SU-DHL-6 (cell line): ENCODE measurements around the gene PLXNB1.

Source experiments
- H2AFZ ChIP-seq: fragments of 200-600 bp; sonication (generic); 2 replicates; pipeline ENCODE4 v1.6.1; 2014; ENCODE audit warnings: low read depth, mild to moderate bottlenecking, moderate library complexity, mixed read lengths, antibody characterized with exemption, low read length; ENCODE audit not compliant: severe bottlenecking
- H3F3A ChIP-seq: fragments of 200-600 bp; shearing (Covaris generic); 2 replicates; pipeline ENCODE4 v1.6.0; 2016; ENCODE audit warnings: antibody characterized with exemption, mild to moderate bottlenecking; ENCODE audit not compliant: insufficient read depth
- H3K27ac ChIP-seq: fragments of 200-600 bp; sonication (generic); 2 replicates; pipeline ENCODE4 v1.5.1; 2016; ENCODE audit warnings: low read depth, mild to moderate bottlenecking, low read length, moderate library complexity, mixed read lengths
- H3K27me3 ChIP-seq: fragments of 200-600 bp; sonication (generic), shearing (Covaris generic); 2 replicates; pipeline ENCODE4 v1.6.0; 2014; ENCODE audit warnings: mild to moderate bottlenecking, low read length
- H3K36me3 ChIP-seq: fragments of 200-600 bp; sonication (generic); 2 replicates; pipeline ENCODE4 v1.6.1; 2014; ENCODE audit warnings: mild to moderate bottlenecking, low read length, mixed read lengths
- H3K4me2 ChIP-seq: fragments of 300-600, 200-600 bp; shearing (Covaris generic), sonication (generic); 2 replicates; pipeline ENCODE4 v1.6.0; 2014; ENCODE audit warnings: low read length, low read depth, mild to moderate bottlenecking; ENCODE audit not compliant: poor library complexity, severe bottlenecking
- H3K4me3 ChIP-seq: fragments of 200-600 bp; sonication (generic); 2 replicates; pipeline ENCODE4 v1.5.1; 2014; ENCODE audit warnings: antibody characterized with exemption, low read length, mild to moderate bottlenecking, mixed read lengths; ENCODE audit not compliant: insufficient read depth, poor library complexity, severe bottlenecking
- H3K79me2 ChIP-seq: fragments of 200-600 bp; sonication (generic); 2 replicates; pipeline ENCODE4 v1.6.1; 2014; ENCODE audit warnings: mild to moderate bottlenecking, low read length, moderate library complexity; ENCODE audit not compliant: insufficient read depth
- H3K9ac ChIP-seq: fragments of 200-600 bp; sonication (generic); 2 replicates; pipeline ENCODE4 v1.7.0; 2014; ENCODE audit warnings: mild to moderate bottlenecking, low read length
- H3K9me2 ChIP-seq: fragments of 200-600 bp; sonication (generic); replicated peaks from 2 replicates; pipeline ENCODE4 v1.6.1; 2014; ENCODE audit warnings: low read length; ENCODE audit not compliant: insufficient read depth
- H3K9me3 ChIP-seq: fragments of 200-600 bp; sonication (generic); 2 replicates; pipeline ENCODE4 v1.6.1; 2014; ENCODE audit warnings: low read length, mixed read lengths; ENCODE audit not compliant: insufficient read depth
- H4K20me1 ChIP-seq: fragments of 200-600 bp; sonication (generic); 2 replicates; pipeline ENCODE4 v1.6.1; 2014; ENCODE audit warnings: low read depth, mild to moderate bottlenecking, antibody characterized with exemption, low read length, moderate library complexity, mixed read lengths
- EZH2phosphoT487 ChIP-seq: fragments of 200-600 bp; sonication (generic), shearing (Covaris generic); conservative IDR thresholded peaks from 2 replicates; pipeline ENCODE4 v1.6.1; 2018; ENCODE audit warnings: mild to moderate bottlenecking, antibody characterized with exemption, low read length, moderate library complexity, mixed read lengths
- TF ChIP-seq, protein P1 (sequence below): fragments of 200-600 bp; sonication (generic); IDR thresholded peaks from one replicate; pipeline ENCODE4 v1.5.1; 2017; ENCODE audit warnings: antibody characterized with exemption, mild to moderate bottlenecking, low read length, moderate library complexity; ENCODE audit not compliant: insufficient read depth, poor library complexity, severe bottlenecking

Gene PLXNB1

GRCh38 chr3:48446425-48447193 lies 16.7 kb upstream of the PLXNB1 start, which contains the start of gene ATRIP:
TSS of gene ATRIP (plus strand) at chr3:48446737. CDS start at chr3:48446846, 109 bp downstream.
- peak within 1 kb of the TSS; percentile 85 for H3K9ac ChIP-seq
- TF ChIP-seq EZH2phosphoT487, result no peak
- TF ChIP-seq, protein P1, sequence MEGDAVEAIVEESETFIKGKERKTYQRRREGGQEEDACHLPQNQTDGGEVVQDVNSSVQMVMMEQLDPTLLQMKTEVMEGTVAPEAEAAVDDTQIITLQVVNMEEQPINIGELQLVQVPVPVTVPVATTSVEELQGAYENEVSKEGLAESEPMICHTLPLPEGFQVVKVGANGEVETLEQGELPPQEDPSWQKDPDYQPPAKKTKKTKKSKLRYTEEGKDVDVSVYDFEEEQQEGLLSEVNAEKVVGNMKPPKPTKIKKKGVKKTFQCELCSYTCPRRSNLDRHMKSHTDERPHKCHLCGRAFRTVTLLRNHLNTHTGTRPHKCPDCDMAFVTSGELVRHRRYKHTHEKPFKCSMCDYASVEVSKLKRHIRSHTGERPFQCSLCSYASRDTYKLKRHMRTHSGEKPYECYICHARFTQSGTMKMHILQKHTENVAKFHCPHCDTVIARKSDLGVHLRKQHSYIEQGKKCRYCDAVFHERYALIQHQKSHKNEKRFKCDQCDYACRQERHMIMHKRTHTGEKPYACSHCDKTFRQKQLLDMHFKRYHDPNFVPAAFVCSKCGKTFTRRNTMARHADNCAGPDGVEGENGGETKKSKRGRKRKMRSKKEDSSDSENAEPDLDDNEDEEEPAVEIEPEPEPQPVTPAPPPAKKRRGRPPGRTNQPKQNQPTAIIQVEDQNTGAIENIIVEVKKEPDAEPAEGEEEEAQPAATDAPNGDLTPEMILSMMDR, result no peak
- peaks cover 31% of the 10 kb centered on the region for H3F3A ChIP-seq
- peak within 1 kb of the TSS; percentile 71 for H2AFZ ChIP-seq
- H3K4me3 ChIP-seq, result peak within 1 kb of the TSS; percentile 93
- 0 out of 2 replicates have a peak, but pooled peaks cover 3% of the 10 kb centered on the region for H3K36me3 ChIP-seq
- peak within 1 kb of the TSS; percentile 87 for H3K4me2 ChIP-seq
- no peaks in the 10 kb centered on the region for H3K9me3 ChIP-seq
- no peaks in the 10 kb centered on the region for H3K9me2 ChIP-seq
- H4K20me1 ChIP-seq, result no peaks in the 10 kb centered on the region
- H3K79me2 ChIP-seq, result peaks cover 21% of the 10 kb centered on the region
- H3K27ac ChIP-seq, result peak within 1 kb of the TSS; percentile 8; the same call in 1 of the 2 replicates
- no peaks in the 10 kb centered on the region for H3K27me3 ChIP-seq

DNA sequence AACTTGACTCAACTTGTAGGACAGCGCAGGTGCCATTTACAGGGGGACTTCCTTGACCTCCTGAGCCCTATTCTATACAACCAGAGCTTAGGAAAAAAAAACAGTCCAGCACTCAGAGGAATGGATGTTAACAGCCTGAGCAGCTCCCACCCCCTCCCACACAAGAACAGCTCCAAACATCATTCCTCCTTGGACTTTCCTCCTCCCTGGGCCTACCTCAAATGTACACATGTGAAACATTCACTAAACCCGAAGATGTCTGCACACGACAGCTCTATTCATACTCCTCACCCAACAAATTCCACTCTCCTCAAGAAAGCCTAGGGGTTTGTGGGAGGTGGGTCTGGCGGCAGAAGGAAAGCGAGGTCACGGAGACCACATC lies 16.1 kb upstream of the PLXNB1 start:
- Histone ChIP-seq H4K20me1 (no peaks in the 10 kb centered on the region), H2AFZ (peak overlapping the region; percentile 71), H3K36me3 (0 out of 2 replicates have a peak, but pooled peaks cover 5% of the 10 kb centered on the region), H3K9ac (peak overlapping the region; percentile 85), H3K4me3 (peak overlapping the region; percentile 93), H3K9me3 (no peaks in the 10 kb centered on the region), H3F3A (peaks cover 34% of the 10 kb centered on the region), H3K9me2 (no peaks in the 10 kb centered on the region), H3K27me3 (no peaks in the 10 kb centered on the region), H3K4me2 (peak overlapping the region; percentile 87), H3K79me2 (peaks cover 27% of the 10 kb centered on the region), H3K27ac (no peak overlapping the region; the same call in 1 of the 2 replicates)
- no peak for TF ChIP-seq EZH2phosphoT487
- TF ChIP-seq, protein P1, result no peak

DNA sequence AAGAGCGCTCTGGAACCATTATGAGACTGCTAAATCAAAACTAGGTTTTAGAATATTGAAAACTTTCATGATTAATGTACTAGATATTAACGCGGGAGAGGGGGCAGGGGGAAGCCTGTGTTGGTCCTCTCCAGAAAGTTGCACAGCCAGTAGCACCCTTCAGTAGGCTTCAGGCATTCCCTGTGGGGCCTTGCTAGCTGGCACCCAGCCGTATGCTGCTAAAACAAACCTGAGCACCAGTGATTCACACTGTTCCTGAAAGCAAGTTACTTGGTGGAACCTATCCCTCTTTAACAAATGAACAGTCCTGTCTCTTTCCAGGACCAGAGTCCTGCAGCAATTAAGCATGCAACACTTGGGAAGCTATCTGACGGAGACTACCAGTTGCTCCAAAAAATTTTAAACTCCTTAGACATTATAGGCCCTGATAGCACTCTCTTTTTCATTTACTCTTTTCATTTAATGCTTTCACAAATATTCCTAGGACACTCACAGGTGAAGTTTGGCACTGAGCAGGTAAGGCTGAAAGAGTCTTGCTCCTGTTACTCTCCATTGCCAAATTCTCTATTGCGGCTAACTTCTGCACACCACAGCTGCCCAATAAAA lies 15.5 kb upstream of the PLXNB1 start:
- Histone ChIP-seq H3K9ac (0 out of 2 replicates have a peak overlapping the region, but pooled peaks have one; percentile 85), H4K20me1 (no peaks in the 10 kb centered on the region), H2AFZ (no peak overlapping the region), H3K79me2 (peaks cover 33% of the 10 kb centered on the region), H3K36me3 (0 out of 2 replicates have a peak, but pooled peaks cover 5% of the 10 kb centered on the region), H3K9me2 (no peaks in the 10 kb centered on the region), H3F3A (peaks cover 34% of the 10 kb centered on the region), H3K27me3 (no peaks in the 10 kb centered on the region), H3K4me3 (no peak overlapping the region), H3K9me3 (no peaks in the 10 kb centered on the region), H3K4me2 (peak overlapping the region; percentile 87), H3K27ac (no peak overlapping the region)
- TF ChIP-seq, protein P1, result no peak
- no peak for TF ChIP-seq EZH2phosphoT487
